ENCODE results near the gene FHIT. TPM values are rescaled to one million over a fixed set of nuclear protein-coding genes. Genes with fewer than 3 reads are reported as not detected.
"Not testable (repeated sequence)": the region's sequence is repeated elsewhere in the genome, so short reads cannot be mapped to it uniquely, and the experiment has no call there.

FHIT gene
- polyA plus RNA-seq, 1 donor: 35.8 TPM

DNA sequence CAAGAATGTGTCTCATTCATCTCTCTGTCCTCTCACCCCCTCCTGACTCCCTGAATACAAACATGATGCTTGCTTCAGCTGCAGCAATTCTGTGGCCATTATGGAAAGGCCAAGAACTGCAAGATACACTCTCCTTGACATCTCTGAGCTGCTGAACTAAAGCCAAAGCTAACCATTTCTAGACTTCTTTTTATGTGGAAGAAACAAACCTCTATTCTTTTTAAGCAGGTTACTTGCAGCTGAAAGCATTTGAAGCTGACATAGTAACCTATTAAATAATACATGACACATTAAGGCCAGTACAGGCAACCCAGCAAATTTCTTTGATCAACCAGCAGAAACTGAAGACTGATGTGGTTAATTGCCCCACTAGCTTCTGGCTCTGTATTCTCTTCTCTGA is 17.5 kb downstream of the FHIT start:
- Histone ChIP-seq H3K27ac (ENCODE audit: low read length) (no peak overlapping the region), H3K27me3 (ENCODE audit: control insufficient read depth, insufficient read depth, low read length) (no peaks in the 10 kb centered on the region), H3K36me3 (ENCODE audit: control insufficient read depth, insufficient read depth, low read length) (no peaks in the 10 kb centered on the region), H3K9me3 (ENCODE audit: control insufficient read depth, low read depth, low read length) (no peaks in the 10 kb centered on the region), H3K4me3 (ENCODE audit: low read length) (no peak overlapping the region), H3K4me1 (ENCODE audit: control insufficient read depth, insufficient read depth, low read length) (no peaks in the 10 kb centered on the region)
- no peak for DNase-seq

DNA sequence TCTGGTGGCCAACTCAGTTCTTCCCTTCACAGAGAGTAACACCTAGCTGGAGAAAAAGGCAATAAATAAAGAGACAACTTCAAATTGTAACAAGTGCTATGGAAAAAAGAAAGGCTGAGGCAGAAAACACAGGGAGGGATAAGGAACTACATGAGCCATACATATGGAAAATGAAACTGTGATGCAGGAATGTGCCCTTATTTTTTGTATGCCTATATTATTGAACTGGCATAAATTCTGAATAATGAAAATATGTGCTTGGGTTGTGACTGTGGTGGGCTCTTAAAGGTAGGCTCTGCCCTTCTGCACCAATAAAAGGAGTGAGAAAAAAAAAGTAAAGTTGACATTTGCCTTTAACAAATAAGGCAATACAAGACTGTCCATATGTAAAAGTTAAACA is 19.6 kb downstream of the FHIT start:
- no peak for DNase-seq
- Histone ChIP-seq H3K9me3 (ENCODE audit: control insufficient read depth, low read depth, low read length) (no peaks in the 10 kb centered on the region), H3K4me3 (ENCODE audit: low read length) (no peak overlapping the region), H3K36me3 (ENCODE audit: control insufficient read depth, insufficient read depth, low read length) (no peaks in the 10 kb centered on the region), H3K27me3 (ENCODE audit: control insufficient read depth, insufficient read depth, low read length) (no peaks in the 10 kb centered on the region), H3K4me1 (ENCODE audit: control insufficient read depth, insufficient read depth, low read length) (no peaks in the 10 kb centered on the region), H3K27ac (ENCODE audit: low read length) (no peak overlapping the region)

DNA sequence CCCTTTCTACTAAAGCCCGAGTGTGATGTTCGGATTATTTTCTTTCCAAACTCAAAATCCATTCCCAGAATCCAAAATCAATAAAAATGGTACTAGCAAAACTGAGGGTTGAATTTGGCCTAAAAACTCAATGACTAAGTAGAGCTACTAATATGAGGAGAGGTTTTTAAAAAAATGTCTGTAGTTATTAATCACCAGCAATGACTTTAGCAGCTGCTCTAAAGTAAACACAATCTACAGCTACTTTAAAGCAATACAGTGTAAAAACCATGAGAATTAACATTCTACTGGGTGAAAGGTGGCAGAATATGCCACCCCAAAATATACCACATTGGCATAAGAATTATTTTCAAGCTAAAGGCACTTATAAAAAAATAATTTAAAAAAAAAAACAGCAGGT is 23.5 kb downstream of the FHIT start:
- Histone ChIP-seq H3K4me3 (ENCODE audit: low read length) (no peak overlapping the region), H3K9me3 (ENCODE audit: control insufficient read depth, low read depth, low read length) (no peaks in the 10 kb centered on the region), H3K27ac (ENCODE audit: low read length) (no peak overlapping the region), H3K27me3 (ENCODE audit: control insufficient read depth, insufficient read depth, low read length) (no peaks in the 10 kb centered on the region), H3K36me3 (ENCODE audit: control insufficient read depth, insufficient read depth, low read length) (no peaks in the 10 kb centered on the region), H3K4me1 (ENCODE audit: control insufficient read depth, insufficient read depth, low read length) (no peaks in the 10 kb centered on the region)
- DNase-seq: no peak
- no CpG with 5 or more reads among the region's 2 CpGs for WGBS (ENCODE audit: insufficient coverage, low lambda C conversion rate)

DNA sequence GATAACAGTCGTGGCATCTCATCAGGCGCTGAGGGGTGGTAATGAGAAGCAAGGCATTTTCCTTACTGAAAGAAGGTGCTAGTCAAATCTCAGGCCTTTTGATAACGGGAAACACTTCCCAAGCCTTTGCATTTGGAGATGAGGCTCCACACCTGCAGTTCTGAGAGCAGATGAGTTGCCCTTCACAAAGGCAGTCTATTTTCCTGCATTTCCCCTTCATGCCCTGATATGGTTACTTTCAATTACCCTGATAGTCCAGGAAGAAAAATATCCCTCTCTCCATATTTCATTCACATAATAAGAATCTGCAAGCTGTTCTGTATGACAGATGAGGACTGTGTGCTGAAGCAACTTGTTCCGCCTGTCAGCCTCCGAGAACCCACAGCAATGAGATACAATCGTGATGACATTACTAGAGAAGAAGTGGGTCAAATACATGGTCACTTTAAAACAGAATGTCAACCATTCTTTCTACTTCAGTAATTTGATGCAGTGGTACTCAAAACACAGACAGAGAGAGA is 25.0 kb downstream of the FHIT start:
- Histone ChIP-seq H3K27me3 (ENCODE audit: control insufficient read depth, insufficient read depth, low read length) (no peaks in the 10 kb centered on the region), H3K4me3 (ENCODE audit: low read length) (no peak overlapping the region), H3K4me1 (ENCODE audit: control insufficient read depth, insufficient read depth, low read length) (peaks cover 10% of the 10 kb centered on the region), H3K9me3 (ENCODE audit: control insufficient read depth, low read depth, low read length) (no peaks in the 10 kb centered on the region), H3K27ac (ENCODE audit: low read length) (no peak overlapping the region), H3K36me3 (ENCODE audit: control insufficient read depth, insufficient read depth, low read length) (no peaks in the 10 kb centered on the region)
- DNase-seq: no peak
- WGBS (ENCODE audit: insufficient coverage, low lambda C conversion rate): 83% methylated on average over 1 of the region's 6 CpGs

DNA sequence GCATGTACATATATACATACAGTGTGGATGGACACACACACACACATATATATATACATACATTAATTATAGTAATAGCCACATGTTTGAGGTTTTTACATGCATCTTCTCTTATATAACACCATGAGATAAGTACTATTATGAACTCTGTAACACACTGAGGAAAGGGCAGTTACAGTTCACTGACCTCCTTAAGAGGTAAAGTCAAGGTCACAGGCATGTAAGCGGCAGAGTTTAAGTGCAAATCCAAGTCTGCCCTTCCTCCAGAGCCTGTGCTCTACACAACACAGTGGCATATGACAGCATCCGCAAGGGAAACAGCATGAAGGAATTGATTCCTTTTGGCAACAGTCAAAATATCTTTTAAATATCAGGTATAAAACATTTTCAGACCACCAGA is 26.4 kb downstream of the FHIT start:
- Histone ChIP-seq H3K4me3 (ENCODE audit: low read length) (no peak overlapping the region), H3K36me3 (ENCODE audit: control insufficient read depth, insufficient read depth, low read length) (no peaks in the 10 kb centered on the region), H3K9me3 (ENCODE audit: control insufficient read depth, low read depth, low read length) (no peaks in the 10 kb centered on the region), H3K27me3 (ENCODE audit: control insufficient read depth, insufficient read depth, low read length) (no peaks in the 10 kb centered on the region), H3K27ac (ENCODE audit: low read length) (no peak overlapping the region), H3K4me1 (ENCODE audit: control insufficient read depth, insufficient read depth, low read length) (peaks cover 10% of the 10 kb centered on the region)
- no CpG with 5 or more reads among the region's 2 CpGs for WGBS (ENCODE audit: insufficient coverage, low lambda C conversion rate)
- DNase-seq: no peak

DNA sequence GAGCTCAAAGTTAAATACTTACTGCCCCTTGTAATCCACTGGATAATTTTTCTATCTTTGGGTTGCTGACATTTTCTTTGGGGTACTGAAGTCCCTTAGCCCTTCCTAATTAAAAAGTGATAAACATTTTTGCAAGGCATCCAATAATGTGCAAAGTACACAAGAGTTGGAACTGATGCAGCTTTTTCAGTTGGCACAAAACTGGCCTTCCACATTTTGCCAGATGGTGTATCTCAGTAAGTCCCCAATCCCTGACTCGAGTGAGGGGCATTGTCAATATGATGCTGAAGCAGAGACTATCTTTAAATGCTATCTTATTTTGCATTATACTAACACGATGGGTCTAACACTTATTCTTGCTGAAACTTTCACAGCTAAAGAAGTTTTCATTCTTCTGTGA is 27.8 kb downstream of the FHIT start:
- no peaks in the 10 kb centered on the region for H3K36me3 ChIP-seq (ENCODE audit: control insufficient read depth, insufficient read depth, low read length)
- no peaks in the 10 kb centered on the region for H3K27me3 ChIP-seq (ENCODE audit: control insufficient read depth, insufficient read depth, low read length)
- no peak overlapping the region for H3K4me3 ChIP-seq (ENCODE audit: low read length)
- H3K27ac ChIP-seq (ENCODE audit: low read length): no peak overlapping the region
- peaks cover 13% of the 10 kb centered on the region for H3K4me1 ChIP-seq (ENCODE audit: control insufficient read depth, insufficient read depth, low read length)
- DNase-seq: no peak
- 80% methylated on average over 1 of the region's 2 CpGs for WGBS (ENCODE audit: insufficient coverage, low lambda C conversion rate)
- no peaks in the 10 kb centered on the region for H3K9me3 ChIP-seq (ENCODE audit: control insufficient read depth, low read depth, low read length)

DNA sequence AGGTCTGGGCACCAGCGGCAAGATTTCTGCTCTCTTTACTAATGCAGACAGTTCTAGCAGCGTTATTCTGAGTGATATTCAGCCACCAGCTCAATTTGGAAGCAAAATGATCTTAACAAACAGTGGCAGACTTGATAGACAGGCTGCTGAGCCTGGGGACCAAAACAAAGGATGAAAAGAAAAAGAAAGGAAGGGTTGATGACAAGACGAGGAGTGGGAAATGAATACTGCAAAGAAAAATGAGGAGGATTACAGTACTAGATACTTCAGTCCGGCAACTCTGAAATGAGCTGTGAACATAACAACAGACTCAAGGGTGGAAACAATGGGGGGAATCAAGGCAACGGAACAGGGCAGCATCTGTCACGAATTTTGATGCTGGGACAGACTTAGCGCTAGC is 28.8 kb downstream of the FHIT start:
- Histone ChIP-seq H3K27ac (ENCODE audit: low read length) (no peak overlapping the region), H3K4me1 (ENCODE audit: control insufficient read depth, insufficient read depth, low read length) (peaks cover 13% of the 10 kb centered on the region), H3K27me3 (ENCODE audit: control insufficient read depth, insufficient read depth, low read length) (no peaks in the 10 kb centered on the region), H3K4me3 (ENCODE audit: low read length) (no peak overlapping the region), H3K9me3 (ENCODE audit: control insufficient read depth, low read depth, low read length) (no peaks in the 10 kb centered on the region), H3K36me3 (ENCODE audit: control insufficient read depth, insufficient read depth, low read length) (no peaks in the 10 kb centered on the region)
- no peak for DNase-seq
- 88% methylated on average over 2 of the region's 7 CpGs for whole genome bisulfite sequencing (ENCODE audit: insufficient coverage, low lambda C conversion rate)

DNA sequence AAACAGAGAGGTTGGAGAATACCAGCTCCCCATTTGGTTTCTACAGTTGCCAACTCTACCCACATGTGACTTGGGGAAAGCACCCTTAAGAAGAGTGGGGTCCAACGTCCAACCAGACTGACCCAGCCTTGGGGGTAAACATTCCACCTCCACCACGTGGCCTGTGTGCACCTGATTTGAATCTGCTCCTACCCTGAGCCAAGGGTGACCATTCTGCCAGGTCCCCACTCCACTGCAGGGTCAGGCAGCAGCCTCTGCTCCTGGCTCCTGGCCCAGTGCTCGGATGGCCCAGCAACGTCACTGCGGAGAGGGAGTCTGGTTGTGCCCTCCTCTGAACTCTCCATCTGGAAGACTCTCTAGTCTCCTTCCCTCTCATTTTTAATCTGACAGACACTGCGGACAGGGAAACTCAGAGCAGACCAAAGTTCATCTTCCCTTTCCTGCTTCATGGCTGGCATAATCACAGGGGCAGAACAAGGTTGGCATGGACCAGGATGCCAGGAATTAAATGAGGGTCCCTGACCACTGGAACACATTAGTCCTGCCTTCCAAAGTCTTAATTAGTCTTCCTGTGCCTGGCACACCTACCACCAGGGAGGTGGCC is 29.4 kb downstream of the FHIT start:
- H3K27ac ChIP-seq (ENCODE audit: low read length): no peak overlapping the region

DNA sequence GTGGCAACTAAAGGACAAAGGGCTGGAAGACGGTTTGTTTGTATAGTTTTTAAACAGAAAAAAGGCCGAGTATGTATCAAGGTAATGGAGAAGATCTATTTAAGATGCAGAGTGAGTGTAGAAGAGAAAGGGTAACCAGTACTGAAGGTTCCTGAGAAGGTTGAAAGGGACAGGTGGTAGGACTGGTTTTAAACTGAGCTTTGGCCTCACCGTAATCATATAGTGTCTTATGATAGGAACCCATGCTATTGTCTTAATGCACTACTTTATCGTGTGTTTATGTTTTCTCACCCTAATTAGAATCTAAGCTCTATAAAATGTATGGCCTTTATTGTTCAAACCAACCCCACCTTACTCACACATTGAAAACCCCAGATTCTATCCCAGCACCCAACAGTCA is 32.7 kb downstream of the FHIT start:
- peak; percentile 43 to 82 for DNase-seq
- no peak overlapping the region for H3K27ac ChIP-seq (ENCODE audit: low read length)
- WGBS (ENCODE audit: insufficient coverage, low lambda C conversion rate): 36% methylated on average over 4 of the region's 4 CpGs
- H3K4me3 ChIP-seq (ENCODE audit: low read length): no peak overlapping the region
- no peaks in the 10 kb centered on the region for H3K27me3 ChIP-seq (ENCODE audit: control insufficient read depth, insufficient read depth, low read length)
- no peaks in the 10 kb centered on the region for H3K9me3 ChIP-seq (ENCODE audit: control insufficient read depth, low read depth, low read length)
- no peaks in the 10 kb centered on the region for H3K36me3 ChIP-seq (ENCODE audit: control insufficient read depth, insufficient read depth, low read length)
- H3K4me1 ChIP-seq (ENCODE audit: control insufficient read depth, insufficient read depth, low read length): peaks cover 13% of the 10 kb centered on the region

More for the DNA sequence above, 29.4 kb downstream of the FHIT start:
- H3K36me3 ChIP-seq (ENCODE audit: control insufficient read depth, insufficient read depth, low read length): no peaks in the 10 kb centered on the region
- peak; percentile 54 to 76 for DNase-seq
- no peaks in the 10 kb centered on the region for H3K27me3 ChIP-seq (ENCODE audit: control insufficient read depth, insufficient read depth, low read length)
- no CpG with 5 or more reads among the region's 6 CpGs for WGBS (ENCODE audit: insufficient coverage, low lambda C conversion rate)
- peaks cover 13% of the 10 kb centered on the region for H3K4me1 ChIP-seq (ENCODE audit: control insufficient read depth, insufficient read depth, low read length)
- H3K9me3 ChIP-seq (ENCODE audit: control insufficient read depth, low read depth, low read length): no peaks in the 10 kb centered on the region
- no peak overlapping the region for H3K4me3 ChIP-seq (ENCODE audit: low read length)

DNA sequence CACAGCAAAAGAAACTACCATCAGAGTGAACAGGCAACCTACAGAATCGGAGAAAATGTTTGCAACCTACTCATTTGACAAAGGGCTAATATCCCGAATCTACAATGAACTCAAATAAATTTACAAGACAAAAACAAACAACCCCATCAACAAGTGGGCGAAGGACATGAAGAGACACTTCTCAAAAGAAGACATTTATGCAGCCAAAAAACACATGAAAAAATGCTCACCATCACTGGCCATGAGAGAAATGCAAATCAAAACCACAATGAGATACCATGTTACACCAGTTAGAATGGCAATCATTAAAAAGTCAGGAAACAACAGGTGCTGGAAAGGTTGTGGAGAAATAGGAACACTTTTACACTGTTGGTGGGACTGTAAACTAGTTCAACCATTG is 35.1 kb downstream of the FHIT start:
- H3K9me3 ChIP-seq (ENCODE audit: control insufficient read depth, low read depth, low read length); H3K4me1 ChIP-seq (ENCODE audit: control insufficient read depth, insufficient read depth, low read length); H3K4me3 ChIP-seq (ENCODE audit: low read length); H3K36me3 ChIP-seq (ENCODE audit: control insufficient read depth, insufficient read depth, low read length); DNase-seq; H3K27ac ChIP-seq (ENCODE audit: low read length); H3K27me3 ChIP-seq (ENCODE audit: control insufficient read depth, insufficient read depth, low read length): not testable (repeated sequence)
- 58% methylated on average over 2 of the region's 3 CpGs for WGBS (ENCODE audit: insufficient coverage, low lambda C conversion rate)

DNA sequence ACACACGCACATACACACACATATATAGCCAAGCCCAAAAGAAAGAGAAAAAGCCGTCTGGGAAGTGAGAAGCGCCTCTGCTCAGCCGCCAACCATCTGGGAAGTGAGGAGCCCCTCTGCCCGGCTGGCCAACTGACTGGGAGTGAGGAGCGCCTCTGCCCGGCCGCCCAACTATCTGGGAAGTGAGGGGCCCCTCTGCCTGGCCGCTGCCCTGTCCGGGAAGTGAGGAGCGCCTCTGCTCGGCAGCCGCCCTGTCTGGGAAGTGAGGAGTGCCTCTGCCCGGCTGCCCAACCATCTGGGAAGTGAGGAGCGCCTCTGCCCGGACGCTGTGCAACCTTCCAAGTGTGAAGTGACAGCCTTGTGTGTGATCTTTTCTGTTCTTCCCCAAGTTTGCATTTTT is 49.2 kb downstream of the FHIT start:
- no peaks in the 10 kb centered on the region for H3K27me3 ChIP-seq (ENCODE audit: control insufficient read depth, insufficient read depth, low read length)
- WGBS (ENCODE audit: insufficient coverage, low lambda C conversion rate): no CpG with 5 or more reads among the region's 17 CpGs
- no peak overlapping the region for H3K4me3 ChIP-seq (ENCODE audit: low read length)
- H3K27ac ChIP-seq (ENCODE audit: low read length): no peak overlapping the region
- DNase-seq: no peak
- peaks cover 3% of the 10 kb centered on the region for H3K9me3 ChIP-seq (ENCODE audit: control insufficient read depth, low read depth, low read length)
- H3K36me3 ChIP-seq (ENCODE audit: control insufficient read depth, insufficient read depth, low read length): no peaks in the 10 kb centered on the region
- no peaks in the 10 kb centered on the region for H3K4me1 ChIP-seq (ENCODE audit: control insufficient read depth, insufficient read depth, low read length)

Measured in large intestine (tissue), 3 donors.